ENCODE data around the gene IGFBP1. TPM values are rescaled to one million over a fixed set of nuclear protein-coding genes. Genes with fewer than 3 reads are reported as not detected.

IGFBP1 gene
- total and polyA plus RNA-seq, 9 of the 15 experiments (the other 6 are each of a cell fraction or from before 2014, with no cell fraction given): not detected

DNA sequence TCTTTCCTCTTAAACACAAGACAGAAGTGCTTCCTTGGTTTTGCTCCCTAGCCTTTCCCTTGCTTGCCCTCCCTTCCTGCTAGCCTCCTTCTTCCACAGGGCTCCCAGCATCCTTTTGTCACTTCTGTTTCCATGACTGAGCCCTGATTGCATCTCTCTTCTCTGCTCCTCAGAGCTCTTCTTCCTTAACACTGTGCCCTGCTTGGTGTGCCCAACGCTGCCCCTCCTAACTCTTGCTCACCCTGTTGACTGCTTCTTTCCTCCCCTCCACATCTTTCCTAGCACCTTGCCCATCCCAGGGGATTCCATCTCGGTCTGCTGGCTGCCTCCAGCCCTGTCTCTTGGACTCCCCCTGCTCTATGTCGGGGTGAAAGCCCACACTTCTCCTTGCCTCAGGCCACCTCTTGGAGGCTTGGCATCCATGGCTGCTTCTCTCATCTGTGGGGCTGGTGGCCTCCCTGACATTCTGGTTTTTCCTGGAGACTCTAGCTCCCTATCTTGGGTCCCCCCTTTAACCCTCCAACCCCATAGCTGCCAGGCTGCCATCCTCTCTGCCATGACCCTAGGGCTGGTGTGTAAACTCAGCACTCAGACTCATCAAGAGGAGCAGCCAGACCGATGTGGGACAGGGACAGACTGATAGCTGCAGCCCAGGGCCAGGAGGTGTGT is 5.8 kb downstream of the IGFBP1 start (continued):
- no peak for TF ChIP-seq ZNF318 (IDR thresholded peaks at IDR 0.05; ENCODE audit: borderline replicate concordance in 1 of 2, low read depth in 1 of 2)
- TF ChIP-seq CREB1 (IDR thresholded peaks at IDR 0.05): no peak
- TF ChIP-seq CREB1 (CRISPR knock-in tag; IDR thresholded peaks at IDR 0.05): no peak
- TF ChIP-seq L3MBTL2 (IDR thresholded peaks at IDR 0.05): no peak

Measured in K562 (cell line).